HG02623 (cell line): Measurements from ENCODE around the gene SNAP91.
"Not testable (repeated sequence)": the region's sequence is repeated elsewhere in the genome, so short reads cannot be mapped to it uniquely, and the experiment has no call there.

Experiments
- ATAC-seq: cut with Tn5 transposase; IDR thresholded peaks from one replicate; pipeline ENCODE4 v1.9.1; 2021; ENCODE audit warnings: moderate library complexity; ENCODE audit not compliant: unreplicated experiment

SNAP91 gene

GRCh38 chr6:83633149-83633548 lies 75.8 kb downstream of the SNAP91 start:
- no peak for ATAC-seq

DNA sequence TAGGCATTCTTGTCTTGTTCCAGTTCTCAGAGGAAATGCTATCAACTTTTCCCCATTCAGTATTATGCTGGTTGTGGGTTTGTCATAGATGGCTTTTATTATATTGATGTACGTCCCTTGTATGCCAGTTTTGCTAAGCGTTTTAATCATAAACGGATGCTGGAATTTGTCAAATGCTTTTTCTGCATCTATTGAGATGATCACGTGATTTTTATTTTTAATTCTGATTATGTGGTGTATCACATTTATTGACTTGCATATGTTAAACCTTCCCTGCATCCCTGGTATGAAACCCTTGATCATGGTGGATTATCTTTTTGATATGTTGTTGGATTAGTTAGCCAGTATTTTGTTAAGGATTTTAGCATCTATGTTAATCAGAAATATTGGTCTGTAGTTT lies 79.0 kb downstream of the SNAP91 start:
- not testable (repeated sequence) for ATAC-seq

DNA sequence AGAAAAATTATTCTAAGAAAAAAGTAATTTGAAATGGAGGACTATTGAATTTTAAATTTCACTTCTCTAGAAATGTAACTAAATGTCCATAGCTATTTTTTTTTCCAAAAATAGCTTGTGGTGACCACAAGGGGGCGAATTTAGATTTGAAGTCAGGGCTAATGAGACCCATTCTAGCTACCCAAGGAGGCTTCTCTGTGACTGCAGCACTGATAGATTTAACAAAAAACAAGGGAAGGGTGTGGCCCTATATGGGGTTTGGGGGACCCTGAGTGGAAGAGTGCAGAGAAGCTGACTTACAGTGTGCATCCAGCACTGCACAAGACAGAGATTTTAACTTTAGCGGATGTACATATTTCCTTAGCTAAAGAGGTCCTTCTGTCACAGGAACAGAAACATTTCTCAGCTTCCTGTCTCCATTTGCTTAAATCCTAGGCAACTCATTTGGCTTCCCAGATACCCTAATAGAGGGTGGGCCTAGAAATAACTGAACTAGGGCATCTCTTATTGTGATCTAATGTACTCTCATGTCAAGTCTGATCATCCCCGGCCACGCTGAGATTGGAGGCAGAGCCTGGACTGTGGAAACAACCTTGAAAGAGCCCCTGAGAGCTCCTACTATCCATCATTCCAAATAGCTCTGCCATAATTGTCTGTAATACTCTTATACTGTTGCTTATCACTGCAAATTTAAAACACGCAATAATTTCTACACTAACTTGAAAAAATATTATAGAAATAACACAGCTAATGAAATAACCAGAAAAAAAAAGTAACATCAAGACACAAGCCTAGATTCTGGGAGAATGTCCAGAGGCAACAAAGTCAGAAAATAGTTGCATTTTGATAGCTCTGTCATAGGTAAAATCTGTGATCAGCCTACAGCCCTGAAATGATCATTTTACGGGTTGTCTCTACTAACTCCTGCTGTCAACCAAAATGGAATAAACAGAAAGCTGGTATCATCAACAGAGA lies 93.6 kb downstream of the SNAP91 start:
- ATAC-seq = no peak

DNA sequence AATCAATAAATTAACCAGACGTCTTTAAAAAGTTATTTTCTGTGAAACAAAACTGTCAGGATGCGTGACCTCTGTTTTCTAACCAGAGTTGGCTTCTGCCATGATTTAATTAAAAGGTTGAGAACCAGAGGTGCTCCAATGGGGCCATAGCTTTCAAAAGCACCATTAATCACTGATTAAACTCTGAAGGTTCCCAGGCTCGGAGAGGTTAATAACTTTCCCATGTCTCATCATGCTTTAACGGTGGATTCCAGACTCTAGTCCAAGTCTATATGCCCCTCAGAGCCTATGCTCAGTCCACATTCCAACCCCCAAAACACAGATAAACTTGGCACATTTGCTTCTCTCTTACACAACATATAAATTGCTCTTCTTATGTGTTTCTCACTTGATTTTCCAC lies 95.5 kb downstream of the SNAP91 start:
- ATAC-seq = no peak

DNA sequence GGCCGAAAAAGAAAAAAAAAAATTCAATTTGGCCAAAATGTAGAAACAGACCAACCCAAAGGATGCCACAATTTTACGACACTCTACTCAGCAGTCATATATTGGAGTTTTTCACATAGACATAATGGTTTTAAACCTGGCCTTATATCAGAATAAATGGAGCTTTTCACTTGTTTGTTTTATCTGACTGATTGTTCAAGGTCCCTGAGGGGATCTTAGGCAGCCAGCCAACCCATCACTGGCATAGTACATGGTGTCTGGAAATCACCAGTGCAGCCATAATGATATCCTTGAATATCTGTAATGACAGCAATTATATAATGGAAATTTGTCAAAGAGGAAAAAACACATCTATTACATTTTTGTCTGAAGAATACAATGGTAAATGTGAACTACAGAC lies 99.7 kb downstream of the SNAP91 start:
- ATAC-seq = no peak

DNA sequence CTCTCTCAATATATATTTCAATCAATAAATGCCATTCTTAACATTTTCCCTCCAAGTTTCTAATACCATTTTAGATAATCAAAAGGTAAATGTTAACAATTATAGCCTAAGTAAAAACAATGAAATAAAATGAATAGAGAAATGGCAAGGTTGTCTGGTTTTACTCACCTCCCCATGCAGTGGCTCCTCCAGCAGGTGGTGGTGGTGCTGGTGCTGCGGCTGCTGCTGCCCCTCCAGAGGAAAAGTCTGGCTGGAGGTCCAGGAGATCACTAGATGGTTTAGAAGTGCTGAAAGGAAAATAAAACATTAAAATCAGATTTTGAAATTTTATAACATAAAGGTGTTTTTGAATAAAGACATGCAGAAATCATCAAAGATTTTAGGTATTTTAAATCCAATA lies 103.4 kb downstream of the SNAP91 start:
- no peak for ATAC-seq

GRCh38 chr6:83603551-83603950 lies 105.3 kb downstream of the SNAP91 start:
- no peak for ATAC-seq

DNA sequence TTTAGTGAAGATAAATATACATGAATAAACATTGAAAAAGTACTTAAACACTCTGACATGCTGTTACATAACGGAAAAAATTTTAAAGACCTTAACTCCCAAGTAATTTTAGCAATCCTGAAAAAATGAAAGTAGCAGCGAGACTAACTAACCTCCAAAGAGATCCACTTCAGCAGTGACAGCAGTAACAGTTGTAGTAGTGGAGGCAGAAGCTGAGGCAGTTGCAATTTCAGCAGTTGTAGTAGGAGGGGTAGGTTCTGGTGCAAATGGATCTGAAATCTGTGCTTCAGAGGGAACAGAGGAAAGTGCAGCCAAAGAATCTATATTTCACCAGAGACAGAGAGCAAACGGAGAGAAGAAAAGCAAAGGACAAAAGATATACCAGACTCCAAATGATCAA lies 107.8 kb downstream of the SNAP91 start:
- no peak for ATAC-seq

DNA sequence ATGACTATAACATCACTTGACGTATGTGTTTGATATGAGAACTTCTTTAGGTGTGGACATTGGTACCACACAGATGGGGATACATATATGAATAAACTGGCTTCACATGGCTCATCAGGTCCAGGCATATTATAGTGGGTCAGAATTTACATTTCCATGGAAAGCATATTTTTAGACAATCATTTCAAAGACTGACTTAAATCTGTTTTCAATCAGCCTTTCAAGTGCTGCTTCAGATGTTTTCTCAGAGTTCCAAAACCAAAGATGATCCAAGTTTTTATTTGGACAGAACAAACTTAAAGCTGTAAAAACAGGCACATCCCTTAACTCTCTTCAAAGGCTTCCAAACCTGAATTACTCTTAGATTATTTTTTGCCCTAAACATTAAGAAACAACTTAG lies 108.4 kb downstream of the SNAP91 start:
- no peak for ATAC-seq

- ATAC-seq = no peak
Observed at GRCh38 chr6:83597511-83597910, 111.4 kb downstream of the SNAP91 start.

- no peak for ATAC-seq
Observed at GRCh38 chr6:83597051-83597450, 111.8 kb downstream of the SNAP91 start.

- ATAC-seq = no peak
Observed at GRCh38 chr6:83594941-83595340, 114.0 kb downstream of the SNAP91 start.

DNA sequence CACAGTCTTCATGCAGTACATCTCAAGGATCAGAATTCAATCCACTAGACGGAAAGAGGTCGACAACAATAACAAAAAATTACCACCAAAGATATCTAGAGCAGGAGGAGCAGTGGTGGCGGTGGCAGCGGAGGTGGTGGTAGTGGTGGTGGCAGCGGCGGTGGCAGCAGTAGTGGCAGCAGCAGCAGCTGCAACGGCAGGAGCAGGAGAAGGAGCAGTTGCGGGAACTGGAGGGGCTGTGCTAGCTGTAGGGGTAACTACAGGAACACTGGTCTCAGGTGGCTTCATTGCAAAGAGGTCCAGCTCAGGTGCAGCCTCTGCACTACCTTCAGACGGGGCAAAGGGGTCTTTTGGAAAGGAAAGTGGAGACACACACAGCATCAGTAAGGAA lies 115.5 kb downstream of the SNAP91 start:
- ATAC-seq = no peak

- peak; percentile 88 for ATAC-seq
Observed at GRCh38 chr6:83592770-83593394, 116.0 kb downstream of the SNAP91 start.

- no peak for ATAC-seq
Observed at GRCh38 chr6:83590416-83590815, 118.5 kb downstream of the SNAP91 start.

DNA sequence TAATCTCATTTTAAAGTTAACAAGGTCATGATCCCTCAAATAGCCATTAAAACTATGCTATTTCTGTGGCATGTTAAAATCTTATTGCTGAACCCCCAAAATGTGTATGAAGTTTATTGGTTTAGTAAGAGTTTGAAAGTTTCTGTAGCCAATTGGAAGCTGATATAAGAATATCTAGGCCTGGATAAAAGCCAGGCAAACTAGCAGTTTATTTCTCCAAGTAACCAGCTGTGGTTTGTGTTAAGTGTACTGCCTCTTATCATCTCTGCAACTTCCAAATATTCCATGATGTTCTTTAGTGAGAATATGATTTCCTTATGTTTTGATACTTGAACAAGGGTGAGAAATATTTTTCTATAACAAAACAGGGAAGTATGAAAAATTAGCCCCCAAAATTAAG lies 119.8 kb downstream of the SNAP91 start:
- no peak for ATAC-seq

- no peak for ATAC-seq
Observed at GRCh38 chr6:83578057-83578456, 130.8 kb downstream of the SNAP91 start.

GRCh38 chr6:83574783-83575182 lies 134.1 kb downstream of the SNAP91 start:
- no peak for ATAC-seq

GRCh38 chr6:83571663-83572185 lies 137.2 kb downstream of the SNAP91 start:
- not testable (repeated sequence) for ATAC-seq

GRCh38 chr6:83558975-83559374 lies 149.9 kb downstream of the SNAP91 start:
- ATAC-seq = no peak

- no peak for ATAC-seq
Observed at GRCh38 chr6:83556871-83557270, 152.0 kb downstream of the SNAP91 start.

DNA sequence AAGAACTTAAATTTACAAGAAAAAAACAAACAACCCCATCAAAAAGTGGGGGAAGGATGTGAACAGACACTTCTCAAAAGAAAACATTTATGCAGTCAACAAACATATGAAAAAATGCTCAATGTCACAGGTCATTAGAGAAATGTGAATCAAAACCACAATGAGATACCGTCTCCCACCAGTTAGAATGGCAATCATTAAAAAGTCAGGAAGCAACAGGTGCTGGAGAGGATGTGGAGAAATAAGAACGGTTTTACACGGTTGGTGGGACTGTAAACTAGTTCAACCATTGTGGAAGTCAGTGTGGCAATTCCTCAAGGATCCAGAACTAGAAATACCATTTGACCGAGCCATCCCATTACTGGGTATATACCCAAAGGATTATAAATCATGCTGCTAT lies 157.2 kb downstream of the SNAP91 start:
- not testable (repeated sequence) for ATAC-seq
